GM18873 (cell line): ENCODE measurements around the gene TMEM144.

Experiments used
- ATAC-seq: cut with Tn5 transposase; IDR thresholded peaks from one replicate; pipeline ENCODE4 v1.9.1; 2021; ENCODE audit warnings: mild to moderate bottlenecking, moderate library complexity, moderate number of reproducible peaks; ENCODE audit not compliant: unreplicated experiment, low FRiP score

TMEM144 gene

DNA sequence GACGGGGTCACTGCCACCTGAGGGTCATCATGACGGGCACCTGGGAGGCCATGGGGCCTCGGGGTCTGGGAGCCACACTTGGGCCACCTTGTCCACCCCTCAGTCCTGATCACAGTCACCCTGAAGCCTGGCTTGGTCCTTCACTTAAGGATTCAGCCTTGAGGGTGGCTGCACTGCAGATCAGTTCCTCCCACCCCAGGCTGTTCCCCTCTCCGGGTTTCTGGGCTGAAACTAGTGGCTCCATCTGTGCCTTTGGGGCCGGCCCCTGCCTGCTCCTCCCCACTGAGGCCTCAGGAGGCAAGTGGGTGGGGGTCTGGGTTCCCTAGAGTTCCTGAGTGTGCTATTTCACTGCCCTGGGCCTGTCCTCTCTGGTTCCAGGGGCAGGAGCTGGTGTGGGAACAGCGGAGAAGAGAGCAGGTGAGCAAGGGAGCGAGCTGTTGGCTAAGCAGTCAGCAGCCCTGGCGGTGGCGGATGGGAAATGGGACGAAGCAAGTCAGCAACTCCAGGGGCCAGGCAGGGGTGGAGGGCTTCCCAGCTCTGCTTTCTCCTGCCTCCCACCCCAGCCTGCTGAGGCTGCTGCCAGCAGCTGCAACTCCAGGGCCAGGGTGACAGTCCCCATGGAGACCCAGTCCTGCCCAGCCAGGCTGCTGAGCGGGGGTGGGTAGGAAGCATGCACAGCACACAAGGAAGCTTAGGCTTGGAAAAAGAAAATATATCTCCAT is 81.2 kb downstream of the TMEM144 start:
- no peak for ATAC-seq

GRCh38 chr4:158292156-158292555 is 81.9 kb downstream of the TMEM144 start:
- ATAC-seq = no peak

- no peak for ATAC-seq
Measured at GRCh38 chr4:158295053-158295452, 84.8 kb downstream of the TMEM144 start.

- no peak for ATAC-seq
Measured at GRCh38 chr4:158297866-158298265, 87.6 kb downstream of the TMEM144 start.

DNA sequence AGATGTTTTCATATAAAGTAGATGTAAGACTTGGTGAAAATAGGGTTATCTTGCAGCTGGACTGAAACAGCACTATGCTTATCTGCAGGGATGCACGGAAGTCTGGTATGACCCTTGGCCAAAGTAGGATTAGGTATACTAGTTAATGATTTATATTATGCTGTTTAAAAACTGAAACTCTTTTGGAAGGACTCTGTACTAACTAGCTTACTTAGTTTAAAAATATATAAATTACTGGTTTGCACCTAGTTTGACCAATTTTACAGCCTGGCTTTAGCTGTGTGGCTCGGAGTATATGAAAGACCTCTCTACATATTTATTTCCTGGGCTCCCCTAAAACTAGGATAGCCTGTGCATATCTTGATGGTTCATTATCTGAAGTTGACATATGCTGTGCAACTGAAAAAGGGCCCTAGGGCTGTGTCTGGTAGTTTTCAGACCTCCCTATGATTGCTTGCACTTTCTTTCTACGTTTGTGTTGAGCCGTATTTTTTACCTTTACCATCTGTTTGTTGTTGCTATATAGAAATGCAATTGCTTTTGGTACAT is 89.2 kb downstream of the TMEM144 start:
- ATAC-seq = no peak

- ATAC-seq = no peak
Measured at GRCh38 chr4:158300012-158300411, 89.7 kb downstream of the TMEM144 start.

GRCh38 chr4:158302076-158302866 is 92.0 kb downstream of the TMEM144 start:
- ATAC-seq = no peak

DNA sequence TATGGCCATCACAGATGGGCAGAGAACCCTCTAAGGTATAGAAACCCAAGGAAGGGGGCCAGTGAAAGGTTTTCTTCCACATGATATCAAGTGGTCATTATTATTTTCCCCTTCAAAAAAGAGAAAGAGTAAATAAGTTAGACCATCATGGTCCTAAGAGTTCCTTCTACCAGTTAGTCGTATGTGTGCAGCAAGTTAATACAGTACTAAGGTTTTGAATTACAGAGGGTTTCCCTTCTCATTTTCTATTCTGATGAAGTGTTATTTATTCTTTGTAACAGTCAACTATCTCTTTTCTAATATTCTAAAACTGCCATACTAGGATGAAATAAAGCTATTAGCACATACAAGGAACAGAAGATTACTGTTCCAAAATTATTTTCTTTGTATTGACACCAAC is 94.4 kb downstream of the TMEM144 start:
- no peak for ATAC-seq
